ENCODE results near the gene SLC35E1.

The SLC35E1 gene

GRCh38 chr19:16600824-16601223 is 28.6 kb upstream of the SLC35E1 start:
- in situ Hi-C loops (cut with HindIII; ENCODE audit: low pct_ligation_motif_present, low pct_unique_long_range_greater_than_20kb, low sequenced_read_pairs), result no loop called here
- no peak for DNase-seq

- in situ Hi-C loops (cut with HindIII; ENCODE audit: low pct_ligation_motif_present, low pct_unique_long_range_greater_than_20kb, low sequenced_read_pairs), result no loop called here
- no peak for DNase-seq
Measured at GRCh38 chr19:16599655-16600346, 27.6 kb upstream of the SLC35E1 start.

- no peak for DNase-seq
- in situ Hi-C loops (cut with HindIII; ENCODE audit: low pct_ligation_motif_present, low pct_unique_long_range_greater_than_20kb, low sequenced_read_pairs), result no loop called here
Measured at GRCh38 chr19:16598848-16599247, 26.6 kb upstream of the SLC35E1 start.

- in situ Hi-C loops (cut with HindIII; ENCODE audit: low pct_ligation_motif_present, low pct_unique_long_range_greater_than_20kb, low sequenced_read_pairs), result no loop called here
- no peak for DNase-seq
Measured at GRCh38 chr19:16596399-16596798, 24.2 kb upstream of the SLC35E1 start.

GRCh38 chr19:16595097-16595496 is 22.9 kb upstream of the SLC35E1 start:
- no peak for DNase-seq
- in situ Hi-C loops (cut with HindIII; ENCODE audit: low pct_ligation_motif_present, low pct_unique_long_range_greater_than_20kb, low sequenced_read_pairs), result no loop called here

GRCh38 chr19:16594681-16595091 is 22.5 kb upstream of the SLC35E1 start:
- DNase-seq, result no peak
- in situ Hi-C loops (cut with HindIII; ENCODE audit: low pct_ligation_motif_present, low pct_unique_long_range_greater_than_20kb, low sequenced_read_pairs), result no loop called here

- in situ Hi-C loops (cut with HindIII; ENCODE audit: low pct_ligation_motif_present, low pct_unique_long_range_greater_than_20kb, low sequenced_read_pairs), result no loop called here
- DNase-seq, result no peak
Measured at GRCh38 chr19:16594131-16594586, 21.9 kb upstream of the SLC35E1 start.

GRCh38 chr19:16593181-16593580 is 21.0 kb upstream of the SLC35E1 start:
- DNase-seq, result no peak
- in situ Hi-C loops (cut with HindIII; ENCODE audit: low pct_ligation_motif_present, low pct_unique_long_range_greater_than_20kb, low sequenced_read_pairs), result no loop called here

GRCh38 chr19:16591803-16592556 is 19.8 kb upstream of the SLC35E1 start:
- DNase-seq, result no peak
- in situ Hi-C loops (cut with HindIII; ENCODE audit: low pct_ligation_motif_present, low pct_unique_long_range_greater_than_20kb, low sequenced_read_pairs), result no loop called here

- no peak for DNase-seq
- in situ Hi-C loops (cut with HindIII; ENCODE audit: low pct_ligation_motif_present, low pct_unique_long_range_greater_than_20kb, low sequenced_read_pairs), result no loop called here
Measured at GRCh38 chr19:16590876-16591802, 18.9 kb upstream of the SLC35E1 start.

GRCh38 chr19:16589917-16590316 is 17.7 kb upstream of the SLC35E1 start:
- in situ Hi-C loops (cut with HindIII; ENCODE audit: low pct_ligation_motif_present, low pct_unique_long_range_greater_than_20kb, low sequenced_read_pairs), result no loop called here
- DNase-seq, result no peak

GRCh38 chr19:16588824-16589577 is 16.8 kb upstream of the SLC35E1 start:
- in situ Hi-C loops (cut with HindIII; ENCODE audit: low pct_ligation_motif_present, low pct_unique_long_range_greater_than_20kb, low sequenced_read_pairs), result no loop called here
- DNase-seq, result no peak

- no peak for DNase-seq
- in situ Hi-C loops (cut with HindIII; ENCODE audit: low pct_ligation_motif_present, low pct_unique_long_range_greater_than_20kb, low sequenced_read_pairs), result no loop called here
Measured at GRCh38 chr19:16587833-16588823, 15.9 kb upstream of the SLC35E1 start.

GRCh38 chr19:16586991-16587832 is 15.0 kb upstream of the SLC35E1 start:
- in situ Hi-C loops (cut with HindIII; ENCODE audit: low pct_ligation_motif_present, low pct_unique_long_range_greater_than_20kb, low sequenced_read_pairs), result no loop called here
- DNase-seq, result no peak

- no peak for DNase-seq
- in situ Hi-C loops (cut with HindIII; ENCODE audit: low pct_ligation_motif_present, low pct_unique_long_range_greater_than_20kb, low sequenced_read_pairs), result no loop called here
Measured at GRCh38 chr19:16586477-16586871, 14.3 kb upstream of the SLC35E1 start.

- no peak for DNase-seq
- in situ Hi-C loops (cut with HindIII; ENCODE audit: low pct_ligation_motif_present, low pct_unique_long_range_greater_than_20kb, low sequenced_read_pairs), result no loop called here
Measured at GRCh38 chr19:16585808-16586476, 13.7 kb upstream of the SLC35E1 start.
